GM19467 (cell line): ENCODE data around the gene TMEM135.

Experiments used
- ATAC-seq: cut with Tn5 transposase; IDR thresholded peaks from one replicate; pipeline ENCODE4 v1.9.1; 2021; ENCODE audit warnings: mild to moderate bottlenecking, moderate library complexity; ENCODE audit not compliant: unreplicated experiment

Gene TMEM135

GRCh38 chr11:87339416-87339815, 301.7 kb downstream of the TMEM135 start:
- no peak for ATAC-seq

DNA sequence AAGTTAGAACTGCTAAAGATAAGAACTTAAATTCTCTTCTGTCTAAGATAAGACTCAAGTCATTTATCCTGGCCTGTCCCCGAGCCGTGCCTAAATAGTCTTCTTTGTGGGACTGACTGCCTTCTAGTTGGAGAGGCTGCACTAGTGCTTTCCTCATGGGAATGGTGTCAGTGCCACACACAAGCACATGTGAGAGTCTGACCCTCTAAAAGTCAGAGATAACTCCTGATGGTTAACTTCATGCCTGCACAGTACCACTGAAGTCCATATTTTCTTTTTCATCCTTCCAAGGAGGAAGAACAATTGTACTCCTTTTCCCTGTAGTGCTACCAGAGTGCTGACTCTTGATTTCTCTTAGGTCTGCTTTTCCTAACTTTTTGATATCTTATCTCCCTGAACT, 309.7 kb downstream of the TMEM135 start:
- ATAC-seq: no peak

- ATAC-seq: no peak
Measured at GRCh38 chr11:87347854-87348253, 310.1 kb downstream of the TMEM135 start.

DNA sequence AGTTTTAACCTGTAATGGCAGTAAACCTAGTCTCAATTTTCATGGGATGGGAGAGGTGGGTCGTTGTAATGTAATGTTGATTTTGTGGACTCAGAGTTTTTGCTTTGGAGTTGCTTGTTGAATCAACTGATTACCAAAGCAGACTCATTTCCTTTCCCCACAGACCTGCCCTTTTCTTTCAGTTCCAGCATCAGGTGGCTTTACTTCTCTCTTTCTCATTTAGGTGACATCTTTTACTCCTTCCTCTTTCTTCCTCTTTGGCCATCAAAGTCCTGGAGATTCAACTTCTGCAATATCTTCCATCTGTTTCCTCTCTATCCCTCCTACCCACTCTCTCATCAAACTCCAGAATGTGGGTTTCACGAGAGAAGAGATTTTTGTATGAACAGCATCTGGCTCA, 313.9 kb downstream of the TMEM135 start:
- no peak for ATAC-seq

DNA sequence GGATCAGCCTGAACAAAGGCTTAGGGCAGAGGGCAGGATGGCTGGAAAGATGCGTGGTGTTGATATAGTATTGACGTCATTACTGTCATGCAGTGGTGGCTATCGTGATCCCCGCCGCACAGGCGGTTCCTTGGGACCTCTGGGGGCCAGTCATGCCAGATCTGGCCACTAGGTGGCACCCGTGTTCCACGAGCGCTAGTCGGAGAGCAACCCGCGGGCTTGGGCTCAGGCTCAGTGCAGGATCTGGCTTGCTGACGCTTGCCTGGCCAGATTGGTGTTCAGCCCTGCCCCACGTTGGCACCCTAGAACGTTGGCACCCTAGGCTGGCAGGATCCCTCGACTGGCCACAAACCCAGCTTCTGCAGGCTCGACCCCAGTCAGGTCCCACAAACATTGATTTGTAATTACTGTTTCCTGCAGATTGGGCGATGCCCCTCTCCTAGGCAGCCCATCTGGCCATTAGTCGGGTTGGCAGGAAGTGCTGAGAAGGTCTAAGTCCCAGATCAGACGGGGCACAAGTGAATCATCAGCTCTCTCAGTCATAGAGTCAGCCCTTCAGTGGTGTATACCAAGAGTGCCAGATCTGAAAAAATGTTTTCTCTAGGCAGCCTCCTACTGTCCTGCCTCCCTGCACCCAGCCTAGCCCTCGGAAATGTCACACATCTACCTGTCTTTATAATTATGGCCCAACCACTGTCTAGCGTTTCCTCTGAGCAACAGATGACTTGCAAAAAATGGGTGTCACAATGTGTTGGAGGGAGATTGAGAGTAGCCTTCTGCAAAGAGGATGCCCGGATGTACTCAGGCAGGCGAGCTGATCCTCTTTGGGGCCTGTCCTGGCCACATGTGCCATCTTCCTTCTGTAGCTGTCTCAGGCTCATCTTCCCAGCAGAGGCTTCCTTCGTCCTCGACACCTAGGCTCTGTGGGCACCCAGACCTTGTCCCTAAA, 315.3 kb downstream of the TMEM135 start:
- peak; percentile 98 for ATAC-seq

- no peak for ATAC-seq
Measured at GRCh38 chr11:87353771-87354345, 316.1 kb downstream of the TMEM135 start.

GRCh38 chr11:87355596-87355995, 317.9 kb downstream of the TMEM135 start:
- ATAC-seq: no peak

DNA sequence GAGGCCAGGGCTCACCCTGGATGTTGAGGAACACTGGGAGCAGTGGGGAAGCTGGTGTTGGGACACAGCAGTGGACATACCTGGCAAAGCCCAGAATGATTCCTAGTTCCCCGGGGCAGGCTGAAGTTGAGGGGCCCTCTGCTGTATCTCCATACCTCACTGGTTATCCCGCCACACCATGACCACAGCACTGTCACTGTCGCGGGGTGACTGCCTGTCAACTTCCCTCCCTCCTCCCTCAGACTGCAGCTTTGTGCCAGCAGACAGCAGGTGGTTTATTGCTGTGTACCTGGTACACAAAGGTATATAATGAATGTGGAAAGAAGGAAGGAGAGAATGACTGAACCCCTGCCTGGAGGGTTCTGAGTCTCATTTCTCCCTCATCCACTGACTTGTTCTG, 318.7 kb downstream of the TMEM135 start:
- no peak for ATAC-seq

DNA sequence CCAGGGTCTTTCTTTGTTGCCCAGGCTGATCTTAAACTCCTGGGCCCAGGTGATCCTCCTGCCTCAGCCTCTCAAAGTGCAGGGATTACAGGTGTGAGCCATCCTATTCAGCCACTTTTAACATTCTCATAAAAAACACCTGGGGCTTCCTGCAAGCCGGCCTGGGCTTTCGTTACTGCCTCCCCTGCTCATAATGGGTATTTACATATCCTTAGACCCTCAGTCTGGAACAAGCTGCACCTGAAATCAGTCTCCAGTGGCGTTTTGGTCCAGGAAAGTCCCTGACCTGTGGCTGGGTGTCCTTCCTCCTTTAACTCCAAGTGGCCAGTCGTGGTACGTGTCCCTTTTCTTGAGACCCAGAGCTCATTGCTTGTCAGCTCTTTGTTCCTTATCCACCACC, 320.7 kb downstream of the TMEM135 start:
- no peak for ATAC-seq

DNA sequence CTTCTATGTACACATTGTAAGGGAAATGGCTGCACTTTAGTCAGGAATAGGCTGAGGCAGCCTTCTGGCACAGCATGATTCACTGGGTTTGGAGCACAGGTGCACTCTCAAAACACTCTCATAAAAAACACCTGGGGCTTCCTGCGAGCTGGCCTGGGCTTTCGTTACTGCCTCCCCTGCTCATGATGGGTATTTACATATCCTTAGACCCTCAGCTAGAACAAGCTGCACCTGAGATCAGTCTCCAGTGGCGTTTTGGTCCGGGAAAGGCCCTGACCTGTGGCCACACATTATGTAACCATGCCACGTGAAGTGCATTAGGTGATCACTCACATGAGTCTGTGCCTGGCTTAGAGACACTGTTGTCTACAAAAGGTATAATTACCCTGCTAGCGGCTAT, 321.7 kb downstream of the TMEM135 start:
- ATAC-seq: no peak

DNA sequence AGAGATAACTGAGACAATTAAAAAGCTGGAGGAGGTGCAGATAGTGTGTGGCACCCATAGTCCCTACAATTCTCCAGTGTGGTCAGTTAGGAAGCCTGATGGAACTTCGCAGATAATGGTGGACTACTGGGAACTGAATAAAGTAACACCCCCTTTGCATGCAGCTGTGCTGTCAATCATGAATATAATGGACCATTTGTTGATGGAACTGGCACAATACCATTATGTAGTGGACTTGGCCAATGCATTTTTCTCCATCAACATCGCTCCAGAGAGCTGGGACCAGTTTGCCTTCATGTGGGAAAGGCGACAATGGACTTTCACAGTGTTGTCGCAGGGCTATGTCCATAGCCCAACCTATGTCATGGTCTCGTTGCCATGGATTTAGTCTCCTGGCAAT, 324.2 kb downstream of the TMEM135 start:
- ATAC-seq: no peak

DNA sequence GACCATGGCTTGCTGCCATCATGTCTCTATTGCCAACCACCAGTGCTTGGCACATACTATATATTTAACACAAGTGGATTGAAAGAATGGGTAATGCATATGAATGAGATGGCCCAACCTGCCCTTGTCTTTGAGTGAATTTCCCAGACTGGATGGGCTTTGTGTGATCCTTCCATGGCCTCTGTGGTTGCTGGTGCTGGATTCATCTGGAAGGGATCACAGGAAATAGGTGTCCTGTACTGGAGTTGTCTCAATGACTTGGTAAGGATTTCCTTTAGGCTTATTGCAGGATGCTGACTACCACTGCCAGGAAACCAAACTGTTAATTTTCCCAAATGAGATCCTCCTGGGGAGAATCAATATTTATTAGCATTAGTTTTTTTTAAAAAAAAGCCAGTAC, 328.6 kb downstream of the TMEM135 start:
- ATAC-seq: no peak

DNA sequence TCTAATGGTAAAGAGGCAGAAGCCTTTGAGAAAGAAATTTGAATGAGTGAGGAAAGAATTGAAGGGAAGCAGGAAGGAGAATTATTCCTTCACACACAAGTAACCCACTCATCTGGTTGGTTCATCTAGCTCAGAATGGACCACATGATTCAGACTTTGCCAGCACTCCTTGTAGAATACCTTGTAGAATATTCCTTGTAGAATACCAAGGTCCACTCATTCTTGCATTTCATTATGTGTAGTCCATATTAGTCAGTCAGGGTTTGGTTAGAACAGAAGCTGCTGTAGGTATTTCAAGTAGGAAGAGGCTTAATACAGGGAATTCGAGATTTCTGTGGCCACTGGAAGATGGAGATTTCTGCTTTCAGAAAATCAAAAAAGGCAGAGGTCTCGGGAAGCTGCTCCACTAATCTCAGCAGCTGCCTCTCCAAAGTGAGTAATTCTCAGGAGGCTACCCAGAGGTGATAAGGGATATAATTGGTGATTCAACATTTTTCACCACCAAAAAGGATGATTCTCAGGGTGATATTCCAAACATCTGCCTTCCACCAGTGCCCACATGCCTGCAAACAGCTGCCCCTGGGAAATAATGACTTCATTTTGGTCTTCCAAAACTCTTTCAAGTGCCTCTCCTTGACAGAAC, 329.1 kb downstream of the TMEM135 start:
- no peak for ATAC-seq

DNA sequence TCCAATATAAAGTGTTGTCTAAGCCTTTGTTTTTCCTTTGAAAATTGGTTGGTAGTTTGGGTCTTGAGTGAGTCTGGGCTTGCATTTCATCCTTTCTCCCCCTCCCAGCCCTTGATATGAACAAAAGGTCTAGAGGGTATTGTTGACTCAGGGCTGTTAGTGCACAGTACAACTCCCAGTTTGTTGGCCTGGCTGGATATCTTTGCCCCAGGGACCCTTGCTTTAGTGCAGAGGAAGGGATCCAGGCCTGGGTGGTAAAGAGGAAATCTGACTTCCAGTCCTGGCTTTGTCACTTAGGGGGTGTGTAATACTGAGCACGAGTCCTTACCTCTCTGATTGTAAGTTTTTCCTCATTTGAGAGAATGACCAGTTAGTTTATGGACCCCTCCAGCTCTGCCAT, 330.4 kb downstream of the TMEM135 start:
- ATAC-seq: no peak

DNA sequence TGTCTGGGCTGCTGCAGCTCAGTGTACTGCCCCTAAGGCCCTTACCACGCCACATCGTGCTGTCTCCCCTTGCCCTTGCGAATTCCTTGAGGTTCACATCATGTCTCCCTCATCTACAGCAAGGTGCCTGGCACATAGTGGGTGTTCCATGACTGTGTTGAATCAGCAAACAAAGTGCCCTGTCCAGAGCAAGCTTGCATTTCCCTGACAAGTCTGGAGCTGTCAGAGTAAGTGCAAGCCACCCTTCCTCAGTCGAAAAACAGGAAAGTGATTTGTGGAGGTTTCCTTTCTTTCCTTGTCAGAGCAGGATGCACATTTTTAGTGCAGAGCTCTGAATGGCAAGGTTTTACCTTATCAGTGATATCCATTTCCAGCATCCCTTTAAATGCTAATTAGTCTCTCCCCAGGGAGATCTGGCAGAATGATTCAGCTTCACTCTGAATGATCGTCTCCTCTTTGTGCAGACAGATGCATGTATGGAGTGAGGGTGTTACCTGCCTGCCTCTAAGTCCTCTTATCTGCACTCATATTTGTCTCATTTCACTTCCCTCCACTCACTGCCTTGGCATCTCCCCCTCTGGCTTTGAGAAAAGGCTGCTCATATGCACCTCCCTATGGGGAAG, 331.2 kb downstream of the TMEM135 start:
- no peak for ATAC-seq

DNA sequence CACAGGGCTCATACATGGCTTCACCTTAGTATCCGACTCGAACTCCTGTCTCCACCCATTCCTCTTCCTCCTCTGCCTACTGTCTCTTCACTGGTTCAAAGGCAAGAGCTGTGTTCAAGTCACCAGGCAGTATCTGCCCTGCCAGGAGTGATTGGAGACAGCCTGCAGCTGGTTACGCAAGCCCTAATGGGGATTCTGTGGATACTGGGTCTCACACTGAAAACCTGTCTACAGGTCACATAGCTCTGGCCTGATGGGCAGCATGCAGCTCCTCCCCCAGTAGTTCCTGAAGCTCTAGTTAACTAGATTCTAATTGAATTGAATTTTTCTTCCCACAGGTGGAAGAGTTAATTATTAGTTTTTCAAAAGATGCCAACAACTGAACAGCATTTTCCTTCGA, 332.2 kb downstream of the TMEM135 start:
- ATAC-seq: no peak

- ATAC-seq: no peak
Measured at GRCh38 chr11:87372065-87372464, 334.3 kb downstream of the TMEM135 start.
